Stromal cell of bone marrow (primary cell): ENCODE measurements around the gene DCAF8.

Experiments used
- DNase-seq: peaks from one replicate; pipeline ENCODE4 v3.0.0-alpha.2; 2012; ENCODE audit warnings: low read depth

The DCAF8 gene

GRCh38 chr1:160261556-160261892, 825 bp downstream of the DCAF8 start:
- peak; percentile 61 for DNase-seq

DNA sequence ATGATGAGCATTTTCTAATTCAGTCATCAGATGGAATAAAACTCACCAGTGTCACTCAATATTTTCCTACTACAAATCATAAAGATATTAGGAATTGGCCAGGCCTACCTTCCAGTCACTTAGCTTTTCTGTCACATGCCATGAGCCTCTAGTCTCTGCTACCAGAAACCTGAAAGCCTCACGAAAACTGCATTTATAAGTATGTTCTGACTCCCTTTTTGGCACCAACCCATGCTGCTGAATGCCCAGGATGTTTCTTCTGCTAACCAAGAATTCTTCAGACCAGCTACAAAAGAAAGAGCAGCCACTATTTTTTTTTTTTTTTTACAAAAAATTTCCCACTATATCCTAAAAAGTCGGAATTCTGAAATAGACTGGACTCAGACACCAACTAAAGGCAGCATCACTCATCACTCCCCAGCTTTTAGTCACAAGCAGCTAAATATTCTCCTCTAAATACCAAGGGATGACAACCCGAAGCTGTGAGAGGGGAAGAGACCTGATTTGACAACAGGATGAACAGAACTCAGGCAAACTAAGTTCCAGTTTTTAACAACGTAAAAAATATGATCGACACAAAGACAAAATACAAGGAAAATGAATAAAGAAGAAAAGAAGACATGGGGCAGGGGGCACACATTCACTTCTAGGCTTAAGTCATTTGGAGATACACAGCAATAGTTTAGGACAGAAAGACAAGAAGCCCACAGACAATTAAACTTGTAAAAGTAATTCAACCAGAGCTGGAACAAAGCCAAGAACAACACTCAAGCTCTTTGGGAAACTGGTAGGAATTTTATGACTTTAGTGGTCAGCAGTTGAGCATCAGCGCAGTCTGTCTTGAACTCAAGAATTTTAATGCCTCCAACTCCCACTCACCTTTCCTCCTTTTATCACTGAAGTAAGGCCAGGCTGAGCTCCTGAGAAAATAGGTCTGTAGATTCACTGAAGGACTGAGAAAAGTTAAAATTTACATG, 1.7 kb downstream of the DCAF8 start:
- peak; percentile 70 for DNase-seq

- no peak for DNase-seq
Observed at GRCh38 chr1:160258177-160258798, 4.1 kb downstream of the DCAF8 start.

- no peak for DNase-seq
Observed at GRCh38 chr1:160257411-160258015, 4.8 kb downstream of the DCAF8 start.

GRCh38 chr1:160256396-160257046, 5.8 kb downstream of the DCAF8 start:
- DNase-seq = no peak

GRCh38 chr1:160255781-160256300, 6.5 kb downstream of the DCAF8 start:
- no peak for DNase-seq

GRCh38 chr1:160251687-160252526, 10.4 kb downstream of the DCAF8 start:
- DNase-seq = peak; percentile 65

DNA sequence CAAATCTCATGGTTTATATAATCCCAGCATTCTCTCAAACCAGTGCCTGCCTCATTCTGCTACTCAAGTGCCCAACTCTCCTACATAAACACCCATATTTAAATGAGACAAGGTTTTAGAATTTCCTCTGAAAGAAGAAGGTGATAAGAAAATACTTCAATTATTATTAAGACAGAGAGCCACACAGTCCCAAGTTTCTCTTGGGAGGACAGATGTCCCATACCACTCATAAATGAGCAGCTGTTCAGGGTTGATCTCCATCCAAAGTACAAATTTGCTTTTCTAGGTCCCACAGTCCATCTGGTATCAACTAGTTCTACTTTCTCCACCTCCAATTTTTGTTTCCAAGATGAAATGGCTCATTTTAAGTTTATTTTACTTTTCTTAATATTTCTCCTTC, 11.3 kb downstream of the DCAF8 start:
- DNase-seq = no peak

DNA sequence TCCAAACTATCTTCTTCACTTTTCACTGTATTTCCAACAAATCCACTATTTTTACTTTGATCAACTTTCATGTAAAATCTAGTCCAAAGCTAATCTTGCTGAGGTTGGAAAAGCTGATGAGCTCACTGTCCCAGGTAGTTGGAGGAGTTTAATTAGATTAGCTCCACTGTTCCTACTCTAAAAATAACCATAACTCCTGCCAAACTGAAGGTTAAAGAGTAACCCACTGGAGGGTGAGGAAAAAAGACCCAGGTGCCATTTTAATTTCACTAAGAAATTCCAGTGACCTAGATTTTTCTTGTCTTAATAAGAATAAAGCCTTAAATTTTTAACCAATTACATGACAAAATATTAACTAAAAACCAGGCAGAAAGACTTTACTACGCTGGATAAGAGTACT, 15.3 kb downstream of the DCAF8 start:
- no peak for DNase-seq

DNA sequence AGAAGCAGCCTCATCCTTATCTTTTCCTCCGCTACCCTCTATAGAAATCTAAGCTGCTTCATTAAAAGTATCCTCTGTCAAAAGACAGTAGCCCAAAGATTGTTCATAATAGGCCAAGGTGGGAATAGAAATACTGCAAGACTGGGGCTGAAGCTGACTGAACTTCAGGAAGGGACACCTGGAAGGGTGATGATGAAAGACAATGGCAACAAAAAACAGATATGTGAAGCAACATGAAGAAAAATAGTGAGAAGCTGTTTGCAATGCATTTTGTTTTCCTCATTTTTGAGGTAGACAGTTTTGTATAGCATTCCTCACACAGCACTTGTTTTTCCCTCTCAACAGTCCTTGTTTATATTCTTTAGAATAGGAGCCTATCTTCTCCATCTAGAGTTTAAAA, 16.9 kb downstream of the DCAF8 start:
- DNase-seq = no peak

DNA sequence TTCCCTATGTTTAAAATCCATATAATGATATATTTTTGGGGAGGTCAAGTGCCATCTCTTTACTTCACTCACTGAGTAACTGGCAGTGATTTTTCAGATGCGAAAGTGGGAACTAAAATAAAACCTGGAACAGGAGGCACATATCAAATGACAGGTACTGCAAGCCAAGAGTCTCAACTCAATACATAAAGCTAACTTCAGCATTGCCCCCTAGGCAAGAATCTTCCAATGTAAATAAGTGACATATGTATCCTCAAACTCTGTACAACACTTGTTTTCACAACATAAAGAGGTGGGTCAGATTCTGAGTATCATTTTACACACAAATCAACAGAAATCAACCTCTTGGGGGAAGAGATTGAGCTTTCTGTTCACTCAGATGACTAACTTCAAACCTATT, 18.1 kb downstream of the DCAF8 start:
- DNase-seq = no peak

GRCh38 chr1:160243767-160244166, 18.6 kb downstream of the DCAF8 start:
- no peak for DNase-seq

- DNase-seq = no peak
Observed at GRCh38 chr1:160239582-160240299, 22.6 kb downstream of the DCAF8 start.

GRCh38 chr1:160238408-160238807, 23.9 kb downstream of the DCAF8 start:
- DNase-seq = no peak

DNA sequence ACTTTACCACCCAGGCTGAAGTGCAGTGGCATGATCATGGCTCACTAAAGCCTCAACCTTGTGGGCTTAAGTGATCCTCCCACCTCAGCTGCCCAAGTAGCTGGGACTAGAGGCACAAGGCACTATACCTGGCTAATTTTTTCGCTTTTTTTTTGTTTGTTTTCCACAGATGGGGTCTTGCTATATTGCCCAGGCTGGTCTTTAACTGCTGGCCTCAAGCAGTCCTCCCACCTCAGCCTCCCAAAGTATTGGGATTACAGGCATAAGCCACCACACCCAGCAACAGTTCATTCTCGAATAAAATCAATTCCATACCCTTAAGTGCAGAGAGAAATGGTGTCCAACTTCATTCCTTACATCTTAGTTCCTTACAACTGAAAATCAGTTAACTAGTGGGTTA, 24.8 kb downstream of the DCAF8 start:
- no peak for DNase-seq

DNA sequence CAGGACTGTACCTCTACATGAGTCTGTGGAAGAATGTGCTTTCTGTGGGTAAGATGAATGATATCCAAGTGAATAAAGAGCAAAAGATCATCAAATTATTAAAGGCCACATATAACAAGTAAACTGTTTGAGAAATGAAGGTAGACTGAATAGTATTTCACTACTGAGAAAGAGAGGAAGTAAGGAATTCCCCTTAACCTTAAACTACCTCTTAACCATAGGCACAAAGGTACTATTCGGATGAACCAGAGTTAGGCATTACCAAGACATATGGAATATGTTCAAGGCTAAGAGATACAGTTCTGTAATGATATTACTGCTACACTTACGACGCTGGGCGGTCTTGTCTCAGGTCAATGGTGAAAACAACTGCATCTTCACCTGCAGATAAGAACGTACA, 25.5 kb downstream of the DCAF8 start:
- no peak for DNase-seq

DNA sequence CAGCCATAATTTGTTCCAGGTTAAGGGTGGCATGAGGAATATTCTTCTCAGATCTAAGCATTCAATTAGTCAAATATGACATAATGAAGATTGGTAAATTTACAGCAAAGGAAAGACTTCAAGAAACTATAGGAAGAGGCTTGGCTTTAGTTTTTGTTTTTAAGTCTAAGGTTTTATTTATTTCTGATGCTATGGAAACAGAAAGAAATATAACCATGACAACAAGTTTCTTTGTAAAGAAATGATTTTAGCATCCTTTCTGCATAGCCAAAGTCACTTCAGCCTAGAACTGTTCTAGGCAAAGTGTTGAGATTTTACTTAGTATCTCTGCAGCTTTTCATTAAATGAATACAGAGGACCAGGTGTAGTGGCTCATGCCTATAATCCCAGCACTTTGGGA, 29.4 kb downstream of the DCAF8 start:
- DNase-seq = no peak

DNA sequence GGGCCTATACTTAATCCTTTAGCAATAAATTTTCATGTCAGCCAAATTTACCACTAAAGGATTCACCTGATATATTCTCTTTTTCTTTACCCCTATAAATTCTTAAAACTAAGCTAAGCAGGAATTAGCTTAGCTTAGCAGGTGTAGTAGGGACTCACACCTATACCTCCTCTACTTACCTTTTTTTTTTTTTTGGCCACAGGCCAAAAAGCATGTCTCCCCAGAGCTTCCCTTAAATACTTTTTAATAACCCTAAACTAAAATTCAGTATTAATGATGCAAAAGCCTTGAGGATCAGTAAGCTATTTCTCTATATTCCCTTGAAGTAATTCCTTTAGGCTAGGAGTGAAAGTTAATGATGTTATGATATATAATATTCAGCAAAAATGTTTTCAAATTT, 33.9 kb downstream of the DCAF8 start:
- DNase-seq = no peak

- DNase-seq = no peak
Observed at GRCh38 chr1:160227561-160227960, 34.8 kb downstream of the DCAF8 start.

GRCh38 chr1:160227034-160227433, 35.3 kb downstream of the DCAF8 start:
- DNase-seq = no peak

DNA sequence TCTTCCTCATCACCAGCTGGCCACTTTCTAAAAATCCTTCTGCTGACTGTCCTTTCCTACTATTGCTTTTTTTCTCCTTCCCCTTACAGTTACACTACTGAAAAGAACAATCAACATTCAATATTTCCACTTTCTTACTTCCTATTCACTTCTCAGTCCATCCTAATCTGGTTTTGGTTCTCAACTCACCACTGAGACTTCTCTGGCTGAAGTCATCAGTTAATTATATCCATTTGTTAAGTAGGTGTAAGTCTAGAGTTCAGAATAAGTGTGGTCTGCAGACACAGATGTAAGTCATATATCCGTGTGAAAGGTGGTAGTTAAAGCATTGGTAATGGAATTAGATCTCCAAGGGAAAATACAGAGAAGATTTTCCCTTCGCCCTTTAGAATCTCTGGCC, 35.7 kb downstream of the DCAF8 start:
- DNase-seq = no peak
